Psoas muscle (tissue), 8 donors: ENCODE results near the gene FRS2. TPM values are rescaled to one million over a fixed set of nuclear protein-coding genes. Genes with fewer than 3 reads are reported as not detected.

Source experiments
- ATAC-seq, 4 donors: fragments of 200-7000 bp; cut with Tn5 transposase; one replicate each; pipeline ENCODE4 v1.9.1; 2020; ENCODE audit warnings: moderate library complexity in 3 of 4, mild to moderate bottlenecking in 2 of 4
- DNase-seq, 2 donors: peaks; one replicate each; pipeline ENCODE4 v3.0.0-alpha.2; 2020
- H3K27ac ChIP-seq: fragments of 200-600 bp; one replicate; pipeline ENCODE4 v1.8.0; 2022
- H3K27me3 ChIP-seq, 3 donors: fragments of 200-600 bp in 1 of 3; one replicate each; pipeline versions ENCODE4 v1.6.1 to v1.8.0; 2013 to 2022; ENCODE audit warnings: low read length in 2 of 3, mild to moderate bottlenecking in 2 of 3, moderate library complexity in 1 of 3; ENCODE audit not compliant: insufficient read depth in 3 of 3
- H3K36me3 ChIP-seq, 2 donors: fragments of 200-600 bp in 1 of 2; one replicate each; pipeline versions ENCODE4 v1.6.1 to v1.8.0; 2013 to 2022; ENCODE audit warnings: low read depth in 1 of 2, mild to moderate bottlenecking in 1 of 2, moderate library complexity in 1 of 2; ENCODE audit not compliant: insufficient read depth in 1 of 2
- H3K4me1 ChIP-seq: fragments of 200-600 bp; one replicate; pipeline ENCODE4 v1.8.0; 2022
- H3K4me3 ChIP-seq: fragments of 200-600 bp; one replicate; pipeline ENCODE4 v1.8.0; 2022; ENCODE audit warnings: mild to moderate bottlenecking
- H3K9me3 ChIP-seq: fragments of 200-600 bp; one replicate; pipeline ENCODE4 v1.8.0; 2022
- WGBS, 3 donors: extraction: QIAGEN DNeasy Blood & Tissue Kit; methylation state at CpG; one replicate each; pipeline versions ENCODE4 v1.1.6 to v1.1.7; 2013; 5-methylcytosine and 5-hydroxymethylcytosine counted together
- intact Hi-C, 2 donors: fragments of 100-400 bp; cut with DNase I; formaldehyde crosslinking; loops; one replicate each; pipeline versions ENCODE4 v1.11.0 to v1.14.2; 2022
- polyA plus RNA-seq, 3 donors: library from polyadenylated mRNA; stranded (reverse); fragments of 200-250 nt; gene quantifications; one replicate each; pipeline ENCODE4 v1.2.3, GENCODE V29; 2013
- total RNA-seq, 4 donors: library from RNA; stranded (reverse); fragmentation: NEBNext Ultra II Directional in 2 of 4; extraction: Animal tissue kit (Norgen Biotek cat#: 25700) in 2 of 4; gene quantifications; one replicate each; pipeline versions ENCODE4 v1.2.1 to v1.2.4, GENCODE V29; 2021 to 2023
- TF ChIP-seq, protein P1 (sequence below): fragments of 200-600 bp; IDR thresholded peaks from one replicate; pipeline ENCODE4 v1.8.0; 2022; ENCODE audit warnings: antibody characterized with exemption
- donor health status: healthy with polysubstance abuse.
- donor health status: DM: no; HTN: no; CAD: no; lungs with moderate emphysema.
- donor health status: Bipolar disorder and iron deficiency.
- donor health status: healthy.
- donor health status: DM: yes; HTN: yes; CAD: no.
- donor health status: DM: no; HTN: no; CAD: no.
- donor health status: DM: no; HTN: no; CAD: no.
- donor health status: DM: yes; HTN: yes; CAD: no.

Gene FRS2
- total and polyA plus RNA-seq, 7 donors = 3.6 to 18.9 (median 13.1) TPM

DNA sequence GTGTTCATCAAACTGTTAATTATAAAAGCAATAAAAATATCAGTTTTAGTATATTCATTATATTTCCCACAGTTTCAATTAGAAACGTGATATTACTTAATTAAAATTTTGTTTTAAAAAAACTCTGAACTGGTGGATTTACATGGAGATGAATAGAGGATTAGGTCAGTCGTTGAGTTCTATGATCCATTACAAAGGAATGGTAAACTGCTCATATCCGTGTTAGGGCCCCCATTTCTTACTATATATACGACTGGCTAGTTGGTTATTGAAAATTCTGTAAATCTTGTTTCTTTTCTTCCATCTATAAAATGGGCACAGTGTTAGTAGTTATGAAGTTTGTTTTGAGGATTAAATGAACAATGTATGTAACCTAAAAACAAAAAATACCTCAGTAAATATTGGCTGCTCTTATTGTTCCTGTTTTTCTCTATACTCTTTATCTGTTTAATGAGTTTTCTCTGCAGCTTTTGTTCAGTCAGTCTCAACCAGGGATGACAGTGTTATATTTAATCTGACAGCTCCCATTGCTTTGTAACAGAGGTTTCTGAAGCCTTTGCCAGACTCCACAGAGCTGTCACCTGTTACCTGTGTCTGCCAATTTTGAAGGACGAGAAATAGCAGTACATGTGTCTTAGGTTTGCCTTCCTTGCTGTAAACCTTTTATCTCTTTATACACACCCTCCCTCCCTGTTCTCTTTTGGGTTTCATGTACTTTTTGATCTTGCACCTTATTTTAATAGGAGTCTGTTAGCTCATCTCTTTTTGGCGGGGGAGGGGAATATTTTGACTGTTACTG lies 41.5 kb downstream of the FRS2 start:
- H3K4me1 ChIP-seq = peaks cover 53% of the 10 kb centered on the region
- no peaks in the 10 kb centered on the region for H3K36me3 ChIP-seq
- H3K4me3 ChIP-seq = no peak overlapping the region
- intact Hi-C loops = loop anchor here in 1 of 2 donors (5.0 kb wide), 1 partner anchor 46 kb away; no protein-coding TSS in a partner anchor
- H3K9me3 ChIP-seq = no peaks in the 10 kb centered on the region
- 56 to 71% (median 60%) methylated on average over 6 of the region's 6 CpGs for WGBS, 3 donors
- no peaks in the 10 kb centered on the region for H3K27me3 ChIP-seq
- DNase-seq (no peak), ATAC-seq (peak; percentile 91 to 94 (median 92))
- TF ChIP-seq, protein P1, sequence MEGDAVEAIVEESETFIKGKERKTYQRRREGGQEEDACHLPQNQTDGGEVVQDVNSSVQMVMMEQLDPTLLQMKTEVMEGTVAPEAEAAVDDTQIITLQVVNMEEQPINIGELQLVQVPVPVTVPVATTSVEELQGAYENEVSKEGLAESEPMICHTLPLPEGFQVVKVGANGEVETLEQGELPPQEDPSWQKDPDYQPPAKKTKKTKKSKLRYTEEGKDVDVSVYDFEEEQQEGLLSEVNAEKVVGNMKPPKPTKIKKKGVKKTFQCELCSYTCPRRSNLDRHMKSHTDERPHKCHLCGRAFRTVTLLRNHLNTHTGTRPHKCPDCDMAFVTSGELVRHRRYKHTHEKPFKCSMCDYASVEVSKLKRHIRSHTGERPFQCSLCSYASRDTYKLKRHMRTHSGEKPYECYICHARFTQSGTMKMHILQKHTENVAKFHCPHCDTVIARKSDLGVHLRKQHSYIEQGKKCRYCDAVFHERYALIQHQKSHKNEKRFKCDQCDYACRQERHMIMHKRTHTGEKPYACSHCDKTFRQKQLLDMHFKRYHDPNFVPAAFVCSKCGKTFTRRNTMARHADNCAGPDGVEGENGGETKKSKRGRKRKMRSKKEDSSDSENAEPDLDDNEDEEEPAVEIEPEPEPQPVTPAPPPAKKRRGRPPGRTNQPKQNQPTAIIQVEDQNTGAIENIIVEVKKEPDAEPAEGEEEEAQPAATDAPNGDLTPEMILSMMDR = no peak
- H3K27ac ChIP-seq = peak overlapping the region; percentile 24

DNA sequence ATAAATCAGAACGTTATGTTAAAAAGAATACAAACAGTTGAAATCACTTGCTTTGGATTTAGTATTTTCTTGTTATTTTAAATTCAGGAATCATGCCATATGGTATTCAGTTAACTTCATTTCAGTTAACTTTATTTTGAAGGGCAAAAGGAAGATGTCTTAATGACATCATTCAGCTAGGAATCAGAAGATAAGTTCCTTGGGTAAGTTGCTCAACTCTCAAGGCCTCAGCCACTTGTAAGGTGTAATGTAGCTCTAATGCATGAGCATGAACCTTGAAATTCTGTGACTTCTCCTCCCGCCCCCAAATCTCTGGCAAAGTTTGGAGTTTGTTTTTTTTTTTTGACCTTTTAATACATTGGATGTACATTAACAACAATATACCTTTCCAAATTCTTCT lies 42.6 kb downstream of the FRS2 start:
- intact Hi-C loops = loop anchor here in 1 of 2 donors (5.0 kb wide), 1 partner anchor 44 kb away; no protein-coding TSS in a partner anchor
- WGBS, 3 donors = 72 to 85% (median 83%) methylated on average over 2 of the region's 2 CpGs
- DNase-seq (no peak), ATAC-seq (peak in 1 of 4 donors; percentile 46)
- TF ChIP-seq, protein P1 = no peak
- Histone ChIP-seq H3K4me1 (peaks cover 56% of the 10 kb centered on the region), H3K9me3 (no peaks in the 10 kb centered on the region), H3K4me3 (no peak overlapping the region), H3K27me3 (no peaks in the 10 kb centered on the region), H3K36me3 (no peaks in the 10 kb centered on the region), H3K27ac (no peak overlapping the region)

DNA sequence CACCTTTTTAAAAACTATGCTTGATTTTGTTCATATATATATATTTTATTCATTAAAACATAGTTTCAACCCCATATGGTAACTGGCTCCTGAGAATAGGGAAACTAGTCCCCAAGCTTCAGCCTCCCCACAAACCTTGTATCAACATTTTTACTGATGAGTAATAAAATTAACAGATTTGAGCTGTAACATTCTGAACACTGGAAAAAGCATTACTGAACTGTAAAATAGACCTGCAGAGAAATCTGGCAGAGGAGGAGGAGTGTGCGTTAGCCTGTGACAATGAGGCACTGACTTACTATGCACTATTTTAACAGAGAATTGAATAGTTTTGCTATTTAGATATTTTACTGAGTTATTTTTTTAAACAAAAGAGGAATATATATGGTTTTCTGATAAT lies 43.1 kb downstream of the FRS2 start:
- H3K4me3 ChIP-seq = no peak overlapping the region
- peaks cover 56% of the 10 kb centered on the region for H3K4me1 ChIP-seq
- no peaks in the 10 kb centered on the region for H3K36me3 ChIP-seq
- no peak for ATAC-seq
- no peaks in the 10 kb centered on the region for H3K27me3 ChIP-seq
- intact Hi-C loops = loop anchor here in 1 of 2 donors (5.0 kb wide), 1 partner anchor 44 kb away; no protein-coding TSS in a partner anchor
- no peak for DNase-seq
- WGBS, 3 donors = 81 to 92% (median 89%) methylated on average over 1 of the region's 1 CpG
- TF ChIP-seq, protein P1 = no peak
- no peak overlapping the region for H3K27ac ChIP-seq
- no peaks in the 10 kb centered on the region for H3K9me3 ChIP-seq

DNA sequence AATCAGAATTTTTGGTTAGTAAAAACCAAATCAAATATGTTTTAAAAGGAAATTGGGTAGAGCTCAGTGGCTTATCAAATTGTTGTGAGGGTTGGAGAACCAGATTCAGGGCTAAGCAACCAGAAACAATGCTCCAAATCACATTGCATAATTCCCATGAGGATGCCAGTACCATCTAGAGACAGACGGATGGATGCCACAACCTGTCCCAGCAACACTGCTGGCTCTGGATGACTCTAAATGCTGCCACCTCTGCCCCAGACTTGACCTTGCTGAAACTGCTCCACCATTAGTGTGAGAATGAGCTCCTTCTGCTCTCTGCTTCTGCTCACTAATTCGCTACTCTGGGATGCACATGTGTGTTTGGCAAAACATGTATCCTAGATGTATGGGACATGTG lies 43.9 kb downstream of the FRS2 start:
- peaks cover 56% of the 10 kb centered on the region for H3K4me1 ChIP-seq
- intact Hi-C loops = loop anchor here in 1 of 2 donors (5.0 kb wide), 1 partner anchor 43 kb away; no protein-coding TSS in a partner anchor
- no peaks in the 10 kb centered on the region for H3K9me3 ChIP-seq
- no peak overlapping the region for H3K4me3 ChIP-seq
- DNase-seq (no peak), ATAC-seq (peak in 2 of 4 donors; percentile 37 to 47)
- no peaks in the 10 kb centered on the region for H3K27me3 ChIP-seq
- H3K36me3 ChIP-seq = no peaks in the 10 kb centered on the region
- 58 to 71% (median 69%) methylated on average over 2 of the region's 2 CpGs for WGBS, 3 donors
- TF ChIP-seq, protein P1 = no peak
- no peak overlapping the region for H3K27ac ChIP-seq
